Hematopoietic multipotent progenitor cell treated with erythropoietin and hydrocortisone succinate and interleukin-3 and kit ligand, for 8 days (in vitro differentiated cells): ENCODE measurements around the gene PLOD1.
"Not testable (repeated sequence)": the region's sequence is repeated elsewhere in the genome, so short reads cannot be mapped to it uniquely, and the experiment has no call there.

Experiments used
- DNase-seq: peaks from one replicate; pipeline ENCODE4 v3.0.0-alpha.2; 2015

Gene PLOD1

DNA sequence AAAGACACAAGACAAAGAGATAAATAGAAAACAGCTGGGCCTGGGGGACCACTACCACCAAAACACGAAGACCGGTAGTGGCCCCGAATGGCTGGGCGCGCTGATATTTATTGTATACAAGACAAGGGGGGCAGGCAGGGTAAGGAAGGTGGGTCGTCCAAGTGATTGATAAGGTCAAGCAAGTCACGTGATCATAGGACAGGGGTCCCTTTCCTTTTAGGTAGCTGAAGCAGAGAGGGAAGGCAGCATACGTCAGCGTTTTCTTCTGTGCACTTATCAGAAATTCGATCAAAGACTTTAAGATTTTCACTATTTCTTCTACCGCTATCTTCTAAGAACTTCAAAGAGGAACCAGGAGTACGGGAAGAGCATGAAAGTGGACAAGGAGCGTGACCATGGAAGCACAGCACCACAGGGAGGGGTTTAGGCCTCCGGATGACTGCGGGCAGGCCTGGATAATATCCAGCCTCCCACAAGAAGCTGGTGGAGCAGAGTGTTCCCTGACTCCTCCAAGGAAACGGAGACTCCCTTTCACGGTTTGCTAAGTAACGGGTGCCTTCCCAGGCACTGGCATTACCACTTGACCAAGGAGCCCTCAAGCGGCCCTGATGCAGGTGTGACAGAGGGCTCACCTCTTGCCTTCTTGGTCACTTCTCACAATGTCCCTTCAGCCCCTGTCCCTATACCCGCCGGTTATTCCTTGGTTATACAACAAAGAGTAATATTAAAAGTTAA lies 21.9 kb upstream of the PLOD1 start:
- DNase-seq = not testable (repeated sequence)

DNA sequence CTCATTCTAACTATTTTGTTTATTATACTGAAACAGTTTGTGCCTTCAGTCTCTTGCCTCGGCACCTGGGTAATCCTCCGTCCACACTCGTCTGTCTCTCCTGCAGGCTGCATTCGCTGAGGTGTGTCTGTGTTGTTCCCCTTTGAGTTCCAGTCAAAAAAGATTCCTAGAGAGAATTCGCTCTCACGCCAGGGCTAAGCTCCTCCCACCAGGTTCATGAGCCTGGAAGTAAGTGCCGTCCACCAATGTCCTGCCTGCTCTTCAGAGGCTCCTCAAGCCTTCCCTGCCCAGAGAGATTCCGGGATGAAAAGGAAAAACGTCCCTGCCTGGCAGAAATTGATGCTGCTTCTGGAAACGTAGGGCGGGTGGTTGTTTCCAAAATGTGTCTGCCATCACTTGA lies 21.2 kb upstream of the PLOD1 start:
- DNase-seq = no peak

GRCh38 chr1:11914024-11914423 lies 20.5 kb upstream of the PLOD1 start:
- DNase-seq = no peak

DNA sequence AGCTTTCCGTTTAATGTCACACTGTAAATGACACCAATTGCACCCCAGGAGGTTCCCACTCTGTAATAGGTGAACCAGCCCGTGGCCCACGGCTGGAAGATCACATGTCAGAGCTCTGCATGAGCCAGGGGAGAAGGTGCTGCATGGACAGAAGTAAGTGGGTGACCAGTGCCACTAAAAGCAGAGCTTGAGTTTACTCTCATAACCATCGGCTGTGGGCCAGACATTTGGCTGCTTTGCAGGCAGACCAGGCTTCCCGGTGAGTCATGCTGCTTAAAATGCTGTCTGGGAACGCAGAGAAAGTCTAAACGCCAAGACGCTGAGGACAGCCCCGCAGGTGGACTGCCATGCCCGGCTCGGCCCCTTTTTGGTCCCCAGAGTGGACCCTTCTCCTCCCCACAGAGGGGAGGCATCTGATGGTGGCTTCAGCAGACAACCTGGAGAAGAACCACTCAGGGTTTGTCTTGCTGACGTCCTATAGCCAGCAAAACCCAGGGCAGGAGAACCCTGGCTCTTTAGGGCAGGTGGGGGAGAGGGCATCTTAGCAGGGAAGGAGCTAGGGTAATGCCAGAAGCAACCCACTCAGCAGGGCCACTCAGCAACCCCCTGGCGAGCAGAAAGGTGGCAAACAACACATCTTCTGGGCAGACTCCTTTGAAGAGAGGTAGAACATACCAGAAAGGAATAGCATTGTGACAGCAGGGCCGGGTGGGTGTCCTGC lies 15.6 kb upstream of the PLOD1 start:
- no peak for DNase-seq

DNA sequence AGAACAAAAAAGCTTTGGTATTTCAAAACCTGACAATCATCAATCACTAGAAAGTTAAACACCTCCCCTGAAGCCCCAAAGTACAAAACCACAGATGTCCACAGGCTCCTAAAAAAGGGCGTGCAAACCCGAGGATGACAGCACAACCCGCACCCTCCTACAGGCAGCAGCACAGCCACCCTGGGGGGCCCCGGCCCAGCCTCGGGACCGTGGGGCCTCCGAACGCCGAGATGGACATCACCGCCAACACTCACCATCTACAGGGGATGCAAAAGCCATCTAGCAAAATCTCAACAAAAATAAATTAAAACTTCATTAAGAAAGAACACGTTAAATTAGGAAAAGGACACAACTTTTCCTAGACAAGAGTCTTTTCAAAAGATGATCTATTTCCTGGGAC lies 14.9 kb upstream of the PLOD1 start:
- DNase-seq = no peak

DNA sequence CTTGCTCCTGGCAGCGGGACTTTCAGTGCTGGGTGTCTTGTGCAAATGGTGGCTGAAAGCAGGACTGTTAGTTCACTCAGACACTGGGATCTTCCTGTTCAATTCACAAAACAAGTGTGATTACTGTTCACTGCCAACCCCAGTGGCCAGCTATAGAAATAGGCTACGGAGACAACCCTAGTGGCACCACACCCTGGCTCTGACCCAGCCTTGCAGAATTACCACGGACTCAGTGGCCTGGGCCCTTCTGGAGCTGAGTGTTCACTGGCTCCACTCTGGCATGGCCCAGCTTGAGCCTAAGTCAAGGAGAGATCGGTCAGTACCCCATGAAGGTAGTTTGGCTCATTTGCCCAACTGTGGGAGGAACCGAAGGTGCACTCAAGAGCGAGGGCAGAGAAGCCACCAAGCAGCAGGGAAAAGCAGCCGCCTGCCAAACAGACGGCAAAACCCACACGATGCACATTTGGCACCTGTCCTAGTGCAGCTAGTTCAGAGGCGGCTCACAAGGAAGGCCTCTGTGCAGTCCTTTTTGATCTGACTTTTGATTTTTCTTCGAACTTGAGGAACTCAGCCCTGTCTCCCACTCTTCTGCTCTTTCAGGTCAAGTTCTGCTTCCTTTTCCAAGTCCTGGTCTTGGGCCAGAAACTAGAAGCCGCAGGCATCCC lies 14.1 kb upstream of the PLOD1 start:
- no peak for DNase-seq

- DNase-seq = no peak
These were observed 13.5 kb upstream of the PLOD1 start for GRCh38 chr1:11921022-11921421.

DNA sequence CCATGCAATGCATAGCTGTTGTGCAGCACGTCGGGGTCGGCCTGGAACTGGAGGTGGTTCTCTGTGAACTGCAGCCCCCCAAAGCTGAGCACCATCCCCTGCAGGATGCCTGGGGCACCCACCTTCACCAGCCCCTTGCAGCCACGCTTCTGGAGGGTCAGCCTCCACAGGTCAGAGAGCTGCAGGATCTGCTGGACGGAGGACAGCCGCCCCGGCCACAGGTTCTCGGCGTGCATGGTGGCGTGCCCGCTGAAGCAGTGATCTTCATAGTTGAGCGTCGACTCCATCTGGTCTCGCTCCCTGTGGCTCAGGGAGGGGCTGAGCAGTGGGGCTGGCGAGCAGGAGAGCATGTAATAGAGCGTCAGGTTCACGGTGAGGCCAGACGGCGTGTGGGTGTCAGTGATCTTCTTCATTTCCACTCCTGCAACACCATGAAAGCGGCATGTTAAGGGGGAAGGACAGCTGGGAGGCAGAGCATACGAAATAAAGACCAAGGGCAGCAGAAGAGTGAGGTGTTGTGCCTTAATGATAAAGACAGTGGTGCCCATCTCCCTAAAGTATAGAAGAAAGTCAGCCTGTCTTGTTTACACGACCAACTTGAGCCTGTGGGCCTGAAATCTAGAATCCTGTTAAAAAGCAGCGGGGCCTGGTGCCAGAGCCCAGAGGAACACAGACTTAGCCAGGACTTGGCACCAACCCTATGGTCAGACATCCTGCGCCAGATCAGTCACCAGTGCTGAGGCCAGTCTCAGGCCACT lies 11.3 kb upstream of the PLOD1 start:
- DNase-seq = no peak

DNA sequence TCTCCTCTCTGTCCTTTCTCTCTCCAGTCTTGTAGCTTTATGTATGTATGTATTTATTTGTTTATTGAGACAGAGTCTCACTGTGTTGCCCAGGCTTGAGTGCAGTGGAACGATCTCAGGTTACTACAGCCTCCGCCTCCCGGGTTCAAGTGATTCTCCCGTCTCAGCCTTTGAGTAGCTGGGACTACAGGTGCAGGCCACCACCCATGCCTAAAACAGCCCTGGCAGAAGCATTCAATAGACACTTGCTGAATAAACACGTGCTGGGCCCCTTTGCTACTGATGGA lies 10.7 kb upstream of the PLOD1 start:
- no peak for DNase-seq

GRCh38 chr1:11924334-11925195 lies 10.0 kb upstream of the PLOD1 start:
- DNase-seq = no peak

DNA sequence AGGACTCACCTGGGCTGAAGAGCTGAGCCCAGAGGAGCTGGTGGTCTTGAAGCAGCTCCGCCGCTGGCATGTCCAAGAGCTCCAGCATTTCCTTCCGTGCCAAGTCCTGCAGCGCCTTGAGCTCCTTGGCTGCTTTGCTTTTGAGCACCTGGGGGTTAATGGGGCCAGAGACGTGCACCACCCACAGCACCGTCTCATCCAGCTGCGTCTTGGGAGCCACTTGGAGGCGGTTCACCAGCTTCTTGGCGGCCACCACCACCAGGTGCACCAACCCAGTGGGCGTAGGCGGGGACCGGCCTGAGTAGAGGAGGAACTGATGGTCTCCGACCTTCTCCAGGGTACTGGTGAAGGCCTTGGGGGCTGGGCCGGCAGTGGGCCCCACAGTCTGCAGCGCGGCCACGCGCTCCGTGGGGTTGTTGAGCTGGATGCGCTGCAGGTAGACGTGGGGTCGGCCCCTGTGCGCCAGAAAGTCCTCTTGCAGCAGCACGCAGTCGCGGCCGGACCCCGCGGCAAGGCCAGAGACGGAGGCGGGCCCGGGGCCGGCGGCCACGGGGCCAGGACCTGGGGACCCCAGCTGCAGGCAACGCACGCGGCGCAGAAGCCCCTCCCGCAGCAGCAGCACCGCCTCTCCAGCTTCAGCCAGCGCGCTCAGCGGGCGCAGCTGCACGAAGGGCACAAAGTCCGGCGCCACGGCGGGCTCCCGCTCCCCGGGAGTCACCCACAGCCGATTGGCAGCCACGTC lies 9.2 kb upstream of the PLOD1 start:
- DNase-seq = not testable (repeated sequence)

GRCh38 chr1:11925938-11926292 lies 8.6 kb upstream of the PLOD1 start:
- DNase-seq = no peak

DNA sequence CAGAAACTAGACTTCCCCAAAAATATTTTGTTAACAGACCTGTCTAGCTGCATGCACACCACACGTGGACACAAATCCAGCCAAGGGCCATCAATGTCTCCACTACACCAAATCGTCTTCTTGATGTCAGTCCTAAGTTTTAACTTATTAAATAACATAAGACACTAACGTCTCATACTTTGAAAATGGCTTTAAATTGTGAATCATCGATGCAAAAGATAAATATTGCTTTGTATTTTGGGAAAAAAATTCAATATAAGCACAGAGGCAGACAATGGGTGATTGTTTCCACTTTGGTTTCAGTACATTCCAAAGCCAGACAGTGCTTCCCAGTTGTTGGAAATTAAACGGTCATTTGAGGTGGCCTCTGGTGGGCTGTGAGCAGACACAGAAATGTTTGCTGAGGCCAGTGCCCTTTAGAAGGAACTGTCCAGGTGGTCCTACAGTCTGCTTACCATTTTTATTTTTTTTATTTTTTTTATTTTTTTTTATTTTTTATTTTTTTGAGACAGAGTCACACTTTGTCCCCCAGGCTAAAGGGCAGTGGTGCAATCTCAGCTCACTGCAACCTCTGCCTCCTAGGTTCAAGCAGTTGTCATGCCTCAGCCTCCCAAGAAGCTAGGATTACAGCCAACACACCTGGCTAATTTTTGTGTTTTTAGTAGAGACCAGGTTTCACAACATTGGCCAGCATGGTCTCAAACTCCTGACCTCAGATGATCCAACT lies 6.5 kb upstream of the PLOD1 start:
- no peak for DNase-seq

DNA sequence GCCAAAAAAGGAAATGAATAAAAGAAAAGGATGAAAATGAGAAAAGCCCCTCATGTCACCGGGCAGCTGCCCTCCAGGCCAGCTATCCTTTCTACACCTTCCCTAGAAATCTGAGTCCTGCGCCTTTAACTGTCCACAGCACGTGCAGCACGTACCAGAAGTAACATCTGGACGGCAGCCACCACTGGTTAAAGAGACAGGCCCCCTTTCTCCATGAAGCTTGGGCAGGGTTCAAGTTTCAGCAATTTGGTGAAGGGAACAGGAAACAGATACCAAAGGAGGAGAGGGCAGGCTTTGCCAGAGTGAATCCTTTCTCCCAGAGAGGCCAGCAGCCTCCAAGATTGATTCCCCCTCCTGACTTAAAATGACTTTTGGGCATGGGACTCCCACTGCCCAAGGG lies 4.7 kb upstream of the PLOD1 start:
- peak; percentile 80 for DNase-seq

DNA sequence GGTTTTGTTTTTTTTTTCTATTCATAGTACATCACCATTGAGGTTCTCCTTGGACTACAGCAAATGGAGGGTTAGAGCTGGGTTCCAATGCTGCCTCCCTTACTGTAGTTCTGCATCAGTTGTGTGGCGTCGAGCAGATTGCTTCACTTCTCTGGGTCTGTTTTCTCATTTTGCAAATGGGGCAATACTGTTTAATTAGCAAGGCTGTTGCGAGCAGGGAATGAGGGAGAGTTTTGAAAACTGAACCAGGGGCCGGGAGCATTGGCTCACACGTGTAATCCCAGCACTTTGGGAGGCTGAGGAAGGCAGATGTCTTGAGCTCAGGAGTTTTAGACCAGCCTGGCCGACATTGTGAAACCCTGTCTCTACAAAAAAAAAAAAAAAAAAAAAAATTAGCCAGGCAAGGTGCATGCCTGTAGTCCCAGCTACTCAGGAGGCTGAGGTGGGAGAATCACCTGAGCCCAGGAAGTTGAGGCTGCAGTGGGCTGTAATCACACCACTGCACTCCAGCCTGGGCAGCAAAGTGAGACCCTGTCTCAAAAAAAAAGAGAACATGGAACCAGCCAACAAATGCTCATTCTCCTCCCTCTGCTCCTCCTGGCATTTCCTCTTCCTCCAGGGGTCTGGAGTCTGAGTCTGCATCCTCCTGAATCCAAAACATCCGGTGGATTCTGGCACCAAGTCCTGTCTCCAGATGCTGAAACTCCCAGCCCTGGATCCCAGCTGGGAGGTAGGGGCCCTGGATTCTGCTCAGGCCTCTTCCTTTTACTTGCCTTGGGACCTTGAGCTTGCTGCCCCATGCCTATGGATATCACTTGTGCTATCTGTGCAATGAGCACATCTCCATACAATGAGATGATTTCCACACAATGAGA lies 3.7 kb upstream of the PLOD1 start:
- DNase-seq = no peak

DNA sequence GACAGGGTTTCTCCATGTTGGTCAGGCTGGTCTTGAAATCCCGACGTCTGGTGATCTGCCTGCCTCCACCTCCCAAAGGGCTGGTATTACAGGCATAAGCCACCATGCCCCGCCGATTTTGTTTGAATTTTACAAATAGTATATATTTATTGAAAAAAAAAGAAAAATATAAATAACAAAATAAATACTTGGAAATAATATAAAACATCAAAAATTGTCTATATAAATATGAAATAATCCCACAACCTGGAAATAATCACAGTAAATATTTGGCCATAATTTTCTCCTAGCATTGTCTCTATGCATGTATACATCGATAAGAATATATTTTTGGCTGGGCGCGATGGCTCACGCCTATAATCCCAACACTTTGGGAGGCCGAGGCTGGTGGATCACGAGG lies 2.7 kb upstream of the PLOD1 start:
- no peak for DNase-seq

GRCh38 chr1:11935057-11935412 lies 518 bp downstream of the PLOD1 start:
- DNase-seq = no peak

DNA sequence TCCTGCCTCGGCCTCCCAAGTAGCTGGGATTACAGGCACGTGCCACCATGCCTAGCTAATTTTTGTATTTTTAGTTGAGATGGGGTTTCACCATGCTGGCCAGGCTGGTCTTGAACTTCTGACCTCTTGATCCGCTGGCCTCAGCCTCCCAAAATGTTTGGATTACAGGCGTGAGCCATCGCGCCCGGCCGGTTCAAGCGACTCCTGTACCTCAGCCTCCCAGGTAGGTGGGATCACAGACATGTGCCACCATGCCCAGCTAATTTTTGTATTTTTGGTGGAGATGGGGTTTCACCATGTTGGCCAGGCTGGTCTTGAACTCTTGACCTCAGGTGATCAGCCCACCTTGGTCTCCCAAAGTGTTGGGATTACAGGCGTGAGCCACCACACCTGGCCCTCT lies 1.2 kb downstream of the PLOD1 start:
- not testable (repeated sequence) for DNase-seq

GRCh38 chr1:11938722-11939526 lies 4.4 kb downstream of the PLOD1 start:
- DNase-seq = no peak
